Astrocyte of the cerebellum (primary cell): Measurements from ENCODE around the gene MOCS1.
"Not testable (repeated sequence)": the region's sequence is repeated elsewhere in the genome, so short reads cannot be mapped to it uniquely, and the experiment has no call there.

Experiments used
- DNase-seq: peaks from one replicate; pipeline ENCODE4 v3.0.0-alpha.2; 2011; ENCODE audit warnings: low read depth
- H3K4me3 ChIP-seq: 2 replicates; pipeline ENCODE4 v1.5.1; 2011; ENCODE audit warnings: mild to moderate bottlenecking, low read depth, low read length, moderate library complexity
- CTCF ChIP-seq: IDR thresholded peaks from 2 replicates; pipeline ENCODE4 v1.5.1; 2012; ENCODE audit warnings: low read length, low read depth, moderate library complexity, mild to moderate bottlenecking; ENCODE audit errors: missing control alignments
- in situ Hi-C: cut with HindIII; loops from 2 replicates; pipeline ENCODE4 v1.10.0; 2017; ENCODE audit warnings: low sequenced_read_pairs

The MOCS1 gene

GRCh38 chr6:39978240-39978639 lies 44.0 kb upstream of the MOCS1 start:
- no peak for TF ChIP-seq CTCF
- no peak overlapping the region for H3K4me3 ChIP-seq
- in situ Hi-C loops: no loop called here
- DNase-seq: no peak

GRCh38 chr6:39973661-39974060 lies 39.4 kb upstream of the MOCS1 start:
- TF ChIP-seq CTCF: no peak
- no peak overlapping the region for H3K4me3 ChIP-seq
- no peak for DNase-seq
- in situ Hi-C loops: no loop called here

GRCh38 chr6:39972717-39973116 lies 38.5 kb upstream of the MOCS1 start:
- DNase-seq, in situ Hi-C loops: not testable (repeated sequence)

GRCh38 chr6:39971131-39971530 lies 36.9 kb upstream of the MOCS1 start:
- DNase-seq, H3K4me3 ChIP-seq, in situ Hi-C loops: not testable (repeated sequence)

More at GRCh38 chr6:39972717-39973116, 38.5 kb upstream of the MOCS1 start:
- H3K4me3 ChIP-seq: not testable (repeated sequence)

DNA sequence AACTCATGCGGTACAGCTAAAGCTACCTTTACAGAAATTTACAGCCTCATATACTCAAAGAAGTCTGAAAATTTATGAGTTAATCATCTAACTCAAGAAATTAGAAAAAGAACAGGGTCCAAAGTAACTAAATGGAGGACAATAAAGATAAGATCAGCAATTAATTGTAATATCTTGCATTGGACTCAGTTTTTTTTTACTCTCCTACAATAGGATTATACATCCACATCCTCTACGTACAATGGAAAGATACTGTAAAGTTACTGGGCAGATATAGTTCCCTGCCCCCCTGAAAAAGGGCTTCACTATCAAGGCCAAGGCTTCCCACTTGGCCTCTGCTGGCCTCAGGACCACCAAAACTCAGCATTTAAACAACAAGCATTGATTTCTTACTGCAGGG lies 31.5 kb upstream of the MOCS1 start:
- H3K4me3 ChIP-seq: no peak overlapping the region
- DNase-seq: no peak
- TF ChIP-seq CTCF: no peak
- in situ Hi-C loops: no loop called here

DNA sequence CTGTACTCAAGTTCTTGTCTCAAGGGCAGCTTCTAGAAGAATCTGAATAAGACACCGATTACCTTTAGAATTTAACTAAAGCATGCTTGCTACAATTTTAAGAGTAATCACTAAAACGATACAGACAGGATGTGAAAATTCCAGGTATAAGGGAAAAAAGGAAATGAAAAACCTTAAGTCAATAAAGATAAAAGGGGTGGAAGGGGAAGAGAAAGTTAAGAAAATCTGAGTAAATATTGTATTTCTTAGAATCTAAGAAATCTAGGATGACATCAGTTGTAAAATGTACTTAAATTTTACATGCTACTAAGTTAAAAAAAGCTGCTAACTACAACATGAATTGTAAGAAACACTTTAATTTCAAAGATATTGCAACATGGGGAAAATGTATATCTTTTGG lies 30.3 kb upstream of the MOCS1 start:
- in situ Hi-C loops: no loop called here
- DNase-seq: no peak
- no peak overlapping the region for H3K4me3 ChIP-seq
- TF ChIP-seq CTCF: no peak

- in situ Hi-C loops: no loop called here
- H3K4me3 ChIP-seq: no peak overlapping the region
- DNase-seq: no peak
- TF ChIP-seq CTCF: no peak
Measured at GRCh38 chr6:39964094-39964493, 29.8 kb upstream of the MOCS1 start.

DNA sequence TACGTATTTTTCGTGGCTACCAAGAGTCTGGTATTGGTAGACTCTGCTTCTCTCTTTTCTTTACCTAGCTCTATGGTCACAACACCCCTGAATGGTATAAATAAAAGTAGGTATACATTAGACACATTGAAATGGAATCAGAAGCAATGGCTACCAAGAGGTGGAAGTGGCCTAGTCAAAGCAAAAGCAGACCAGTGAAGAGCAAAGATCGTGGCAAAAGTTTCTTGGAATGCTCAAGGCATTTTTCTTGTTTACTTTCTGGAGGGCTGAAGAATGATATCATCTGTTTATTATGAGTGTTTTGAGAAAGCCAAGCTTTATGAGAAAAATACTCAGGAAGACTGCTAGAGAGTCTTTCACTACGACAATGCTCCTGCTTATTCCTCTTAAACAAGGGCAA lies 28.6 kb upstream of the MOCS1 start:
- in situ Hi-C loops: no loop called here
- DNase-seq: no peak
- no peak for TF ChIP-seq CTCF
- H3K4me3 ChIP-seq: no peak overlapping the region
